ENCODE data around the gene SRD5A1.

The SRD5A1 gene

DNA sequence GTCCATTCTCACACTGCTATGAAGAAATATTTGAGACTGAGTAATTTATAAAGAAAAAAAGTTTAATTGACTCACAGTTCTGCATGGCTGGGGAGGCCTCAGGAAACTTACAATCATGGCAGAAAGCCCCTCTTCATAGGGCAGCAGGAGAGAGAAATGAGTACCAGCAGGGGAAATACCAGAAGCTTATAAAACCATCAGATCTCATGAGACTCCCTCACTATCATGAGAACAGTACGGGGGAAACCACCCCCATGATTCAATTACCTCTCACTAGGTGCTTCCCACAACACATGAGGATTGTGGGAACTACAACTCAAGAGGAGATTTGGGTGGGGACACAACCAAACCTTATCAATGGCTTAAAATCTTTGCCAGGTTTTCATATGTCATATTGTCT lies 59.7 kb downstream of the SRD5A1 start:
- DNase-seq: no peak

DNA sequence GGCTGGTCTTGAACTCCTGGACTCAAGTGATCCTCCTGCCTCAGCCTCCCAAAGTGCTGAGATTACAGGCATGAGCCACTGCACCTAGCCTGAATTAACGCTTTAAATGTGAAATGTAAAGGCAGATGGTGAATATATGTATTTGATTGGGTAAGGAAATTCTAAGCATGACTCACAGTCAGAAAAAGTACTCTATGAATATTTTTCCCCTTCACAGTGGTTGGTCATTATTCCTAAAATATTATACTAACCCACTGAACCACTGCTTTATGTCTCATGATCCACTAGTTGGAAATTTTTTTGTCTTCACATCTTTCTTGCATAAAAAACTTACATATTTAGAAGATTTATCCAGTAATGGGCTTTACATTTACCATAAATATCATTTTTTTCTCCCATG lies 65.5 kb downstream of the SRD5A1 start:
- no peak for DNase-seq

DNA sequence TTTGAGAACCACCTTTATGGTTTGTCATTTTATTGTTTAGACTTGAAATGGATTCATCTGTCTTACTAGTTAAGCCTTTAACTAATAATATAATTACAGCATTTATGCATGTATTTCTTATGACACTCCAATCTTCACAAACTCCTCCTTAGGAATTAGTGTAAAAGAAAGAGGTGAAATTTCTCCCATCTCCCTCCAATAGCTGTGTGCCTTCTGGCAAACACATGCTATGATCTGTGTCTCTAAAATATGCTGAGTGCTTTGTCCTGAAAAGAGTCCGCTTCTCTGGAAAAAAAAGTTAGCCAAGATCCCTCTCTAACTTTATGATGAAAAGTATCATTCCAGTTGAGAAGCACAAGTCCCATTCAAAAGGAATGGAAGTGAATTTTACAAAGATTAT lies 66.1 kb downstream of the SRD5A1 start:
- no peak for DNase-seq

DNA sequence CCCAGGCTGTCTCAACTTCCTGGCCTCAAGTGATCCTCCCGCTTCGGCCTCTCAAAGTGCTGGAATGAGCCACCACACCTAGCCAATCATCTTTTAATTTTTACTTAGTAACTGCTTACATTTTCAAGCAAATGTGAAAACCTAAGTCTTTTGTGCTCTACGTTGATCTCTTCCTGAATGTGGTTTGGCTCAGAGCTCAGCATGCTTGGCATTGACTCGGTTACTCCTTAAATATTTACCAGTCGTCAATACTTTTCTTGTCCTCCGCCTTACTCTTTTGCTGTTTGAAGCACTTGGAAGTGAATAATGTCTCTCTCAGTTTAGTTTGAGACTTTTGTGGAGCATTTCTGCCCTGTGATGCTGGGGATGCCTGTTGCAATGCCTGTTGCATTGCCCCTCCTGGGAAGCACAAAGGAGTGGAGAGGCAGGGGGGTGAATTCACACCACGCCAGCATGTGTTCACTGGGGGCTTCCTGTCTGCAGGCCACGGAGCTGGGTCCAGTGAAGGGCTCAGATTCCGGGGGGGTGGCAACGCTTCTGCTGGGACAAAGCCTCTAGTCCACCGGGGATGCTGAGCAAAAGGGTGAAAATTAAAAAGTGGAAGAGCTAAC lies 66.9 kb downstream of the SRD5A1 start:
- DNase-seq: no peak

DNA sequence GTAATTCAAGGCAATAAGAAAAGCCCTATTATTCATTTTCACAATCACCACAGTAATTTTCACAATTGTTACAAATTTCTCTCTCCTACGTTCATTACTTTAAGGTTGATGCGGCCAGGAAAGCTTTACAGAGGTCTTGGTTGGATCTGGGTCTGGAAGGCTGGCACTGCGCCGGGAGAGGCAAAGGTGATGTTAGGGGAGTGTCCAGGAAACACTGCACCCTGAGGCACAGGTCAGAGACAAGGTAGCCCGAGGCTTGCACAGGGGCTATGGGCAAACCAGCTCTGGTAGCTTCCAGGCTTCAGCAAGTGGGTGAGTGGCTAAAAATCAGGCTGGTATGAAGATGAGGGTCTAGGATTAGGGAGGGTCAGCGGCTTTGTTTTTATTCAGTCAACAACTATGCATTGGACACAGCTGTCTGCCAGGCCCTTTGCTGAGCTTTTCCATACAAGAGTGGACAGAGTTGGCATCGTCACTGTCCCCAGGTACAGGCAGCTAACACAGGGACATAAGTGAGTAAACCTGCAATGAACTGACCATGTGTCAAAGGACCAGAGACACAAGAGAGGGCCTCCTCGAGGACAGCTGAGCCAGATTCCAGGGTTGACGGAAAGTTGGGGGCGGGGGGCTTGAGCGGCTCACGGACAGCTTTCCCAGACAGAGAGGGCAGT lies 67.6 kb downstream of the SRD5A1 start:
- no peak for DNase-seq

DNA sequence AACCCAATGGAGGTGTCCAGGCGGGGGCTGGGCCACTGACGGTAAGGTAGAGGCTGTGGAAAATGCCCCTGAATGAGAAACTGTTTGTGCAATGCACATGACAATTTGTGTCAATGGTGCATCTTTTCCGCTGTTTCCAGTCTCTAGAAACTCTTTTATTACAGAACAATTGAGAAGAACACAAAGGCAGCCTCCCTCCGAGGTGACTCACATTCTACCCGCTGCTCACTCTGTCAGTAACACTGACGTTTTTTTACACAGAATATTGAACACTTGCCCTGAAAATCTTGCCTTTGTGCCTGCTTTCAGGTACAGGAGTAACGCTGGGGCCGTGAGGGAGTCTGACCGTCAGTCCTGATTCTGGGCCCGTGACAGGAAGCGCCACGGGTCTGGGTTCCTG lies 68.3 kb downstream of the SRD5A1 start:
- no peak for DNase-seq

DNA sequence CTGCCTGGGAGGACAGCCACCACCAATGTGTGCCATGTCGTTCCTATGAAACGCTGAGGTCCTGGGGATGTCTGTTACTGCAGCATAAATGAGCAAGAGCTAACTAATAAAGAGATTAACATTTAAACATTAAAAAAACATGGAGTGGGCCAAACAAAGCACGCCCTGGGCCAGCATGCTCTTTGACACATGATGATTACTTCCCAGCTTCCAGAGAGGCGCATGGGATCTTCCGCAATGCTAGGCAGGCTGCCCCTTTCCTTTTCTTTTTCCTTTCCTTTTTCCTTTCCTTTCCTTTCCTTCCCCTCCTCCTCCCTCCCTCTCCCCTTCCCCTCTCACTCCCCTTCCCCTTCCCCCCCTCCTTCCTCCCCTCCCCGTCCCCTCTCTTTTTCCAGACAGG lies 69.4 kb downstream of the SRD5A1 start:
- DNase-seq: no peak

DNA sequence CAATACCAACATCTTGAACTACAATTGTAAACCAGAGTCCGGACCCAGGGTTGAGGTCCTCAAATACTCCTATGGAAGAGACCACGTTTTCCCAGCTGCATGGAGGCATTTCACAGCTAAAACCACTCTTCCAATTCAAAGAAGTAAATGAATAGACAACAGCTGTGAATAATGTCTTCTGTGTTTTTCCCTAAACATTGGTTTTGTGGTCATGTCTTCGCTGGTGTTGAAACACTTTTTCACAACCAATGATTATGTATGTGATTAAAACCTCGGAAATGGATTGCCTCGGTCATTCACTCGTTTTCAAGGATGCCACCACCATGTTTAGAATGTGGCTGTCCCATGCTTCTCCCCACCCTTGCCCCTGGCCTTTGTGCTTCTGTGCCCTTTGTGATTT lies 70.6 kb downstream of the SRD5A1 start:
- DNase-seq: peak; percentile 73

DNA sequence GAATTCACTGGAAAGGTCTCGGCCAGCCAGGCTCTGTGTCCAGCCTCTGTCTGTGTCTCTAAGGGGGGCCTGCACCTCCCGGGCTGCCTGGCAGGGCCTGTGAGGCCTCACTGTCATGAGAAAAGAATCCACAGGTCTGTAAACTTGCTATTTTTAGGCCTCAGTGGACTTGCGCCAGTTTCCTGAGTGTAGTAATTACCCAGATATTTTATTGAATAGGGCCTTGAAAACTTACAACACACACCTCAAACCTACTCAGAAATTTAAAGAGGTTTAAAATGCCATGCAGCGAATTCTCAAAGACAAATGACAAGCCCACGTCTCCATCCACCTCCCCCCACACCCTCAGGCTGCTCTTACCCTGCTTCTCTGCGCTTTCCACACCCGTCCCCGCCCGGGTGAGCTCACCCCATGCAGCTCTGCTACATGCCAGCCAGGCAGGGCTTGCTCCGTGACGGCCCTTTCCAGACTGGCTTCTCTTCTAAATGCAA lies 71.2 kb downstream of the SRD5A1 start:
- peak; percentile 92 for DNase-seq

DNA sequence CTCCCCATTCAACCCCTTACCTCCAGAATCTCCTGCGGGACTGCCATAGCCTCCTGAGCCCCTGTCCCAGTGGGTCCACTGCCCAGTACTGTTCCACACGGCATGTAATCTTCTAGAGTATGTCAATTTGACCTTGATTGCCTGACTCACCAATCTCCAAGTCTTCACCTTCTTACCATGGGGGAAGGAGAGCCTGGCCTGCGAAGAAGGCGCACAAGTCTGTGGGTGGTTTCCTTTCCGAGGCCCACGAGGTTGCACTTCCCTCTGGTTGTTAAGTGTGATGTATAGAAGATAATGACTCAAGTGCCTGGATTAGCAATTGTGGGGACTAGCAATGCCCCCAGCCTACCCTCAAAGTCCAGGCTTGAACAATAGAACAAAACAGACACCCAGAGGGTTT lies 71.8 kb downstream of the SRD5A1 start:
- DNase-seq: no peak

DNA sequence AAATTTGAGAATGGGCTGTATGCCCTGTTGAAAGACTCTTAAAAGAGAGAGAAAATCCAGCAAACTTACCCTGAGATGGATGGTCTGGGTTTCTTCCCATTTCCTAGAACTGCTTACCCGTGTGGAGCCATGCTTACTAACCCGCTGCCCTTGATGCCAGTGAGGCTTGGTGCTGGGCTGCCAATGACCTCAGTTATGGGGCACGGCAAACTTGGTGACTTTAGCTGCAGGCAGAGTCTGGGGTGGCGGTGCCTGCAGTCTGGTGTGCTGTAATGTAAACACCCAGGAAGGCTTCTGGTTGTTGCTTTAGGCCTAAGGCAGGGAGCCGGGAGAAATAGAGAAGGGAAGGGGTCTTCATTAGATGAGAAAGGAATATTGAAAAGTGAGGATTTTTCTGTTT lies 72.7 kb downstream of the SRD5A1 start:
- DNase-seq: no peak

DNA sequence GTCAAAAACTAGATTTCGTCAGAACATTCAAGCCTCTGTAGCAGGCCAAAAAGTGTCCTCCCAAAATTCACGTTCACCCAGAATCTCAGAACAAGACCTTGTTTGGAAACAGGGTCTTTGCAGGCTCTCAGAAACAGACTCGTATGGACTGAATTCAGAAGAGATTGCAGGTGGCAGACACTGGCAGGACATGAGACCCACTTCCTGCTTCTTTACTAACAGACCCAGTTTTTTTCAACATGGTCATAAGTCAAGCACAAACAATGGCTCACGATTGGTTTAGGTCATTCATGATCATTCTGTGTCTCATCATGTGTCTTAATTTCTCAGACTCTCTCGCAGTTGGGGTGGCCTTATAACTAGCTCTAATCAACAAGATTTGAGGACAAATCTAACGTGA lies 74.6 kb downstream of the SRD5A1 start:
- DNase-seq: no peak

DNA sequence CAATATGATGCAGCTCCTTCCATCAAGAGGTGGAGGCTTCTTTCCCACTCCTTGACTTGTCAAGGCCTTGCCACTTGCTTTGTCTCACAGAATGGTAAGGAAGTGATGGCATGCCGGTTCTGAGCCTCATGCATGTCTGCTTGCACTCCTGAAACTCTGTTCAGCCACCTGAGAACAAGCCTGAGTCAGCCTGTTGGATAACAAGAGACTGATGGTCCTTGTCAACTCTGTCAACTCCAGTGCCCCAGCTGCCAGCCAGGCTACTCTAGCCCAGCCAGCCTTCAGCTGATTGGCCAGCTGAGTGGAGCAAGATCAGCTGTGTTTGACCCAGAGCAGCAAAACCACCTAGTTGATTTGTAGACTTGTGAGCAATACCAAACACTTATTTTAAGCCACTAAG lies 75.6 kb downstream of the SRD5A1 start:
- DNase-seq: no peak

DNA sequence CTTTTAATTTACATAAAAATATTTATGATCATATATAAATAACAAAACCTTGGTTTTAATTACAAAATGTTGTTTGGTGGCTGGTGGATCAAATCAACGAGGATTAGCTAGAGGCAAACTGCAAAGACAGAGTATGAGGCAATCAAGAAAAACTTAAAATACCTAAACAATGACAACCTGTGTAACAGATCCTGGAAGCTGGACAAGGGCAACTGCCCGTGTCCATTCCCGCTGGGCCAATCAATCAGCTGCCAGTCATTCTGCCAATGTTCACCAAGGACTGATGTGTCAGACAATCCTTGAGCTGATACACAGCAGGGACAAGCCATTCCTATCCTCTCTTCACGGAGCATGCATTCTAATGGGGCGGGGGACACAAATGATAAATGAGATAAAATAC lies 76.8 kb downstream of the SRD5A1 start:
- DNase-seq: no peak

DNA sequence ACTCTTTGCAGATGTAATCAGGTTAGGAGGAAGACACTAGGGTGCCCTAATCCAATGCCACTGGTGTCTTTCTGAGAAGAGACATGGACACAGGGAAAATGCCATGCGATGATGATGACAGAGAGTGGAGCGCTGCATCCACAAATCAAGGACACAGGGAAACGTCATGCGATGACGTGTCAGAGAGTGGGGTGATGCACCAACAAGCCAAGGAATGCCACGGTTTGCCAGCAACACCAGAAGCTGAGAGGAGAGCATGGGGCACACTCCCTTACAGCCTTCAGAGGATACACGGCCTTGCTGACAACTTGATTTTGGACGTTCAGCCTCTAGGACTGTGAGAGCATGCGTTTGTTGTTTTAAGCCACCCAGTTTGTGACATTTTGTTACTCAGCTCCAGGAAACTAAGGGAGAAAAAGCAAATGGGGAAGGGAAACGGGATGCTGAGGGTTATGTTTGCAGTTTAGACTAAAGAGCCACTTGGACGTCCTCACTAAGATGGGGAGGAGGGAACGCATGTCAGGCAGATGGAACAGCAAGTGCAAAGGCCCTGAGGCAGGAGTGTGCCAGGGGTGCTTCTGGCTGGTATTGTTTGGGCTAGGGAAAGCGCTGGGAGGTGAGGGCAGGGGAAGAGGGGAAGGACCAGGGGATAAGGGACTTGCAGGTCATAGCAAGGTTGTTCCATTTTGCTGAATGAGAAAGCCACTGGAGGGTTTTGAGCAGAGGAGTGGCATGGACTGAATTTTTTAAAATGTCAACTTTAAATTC lies 77.5 kb downstream of the SRD5A1 start:
- no peak for DNase-seq

DNA sequence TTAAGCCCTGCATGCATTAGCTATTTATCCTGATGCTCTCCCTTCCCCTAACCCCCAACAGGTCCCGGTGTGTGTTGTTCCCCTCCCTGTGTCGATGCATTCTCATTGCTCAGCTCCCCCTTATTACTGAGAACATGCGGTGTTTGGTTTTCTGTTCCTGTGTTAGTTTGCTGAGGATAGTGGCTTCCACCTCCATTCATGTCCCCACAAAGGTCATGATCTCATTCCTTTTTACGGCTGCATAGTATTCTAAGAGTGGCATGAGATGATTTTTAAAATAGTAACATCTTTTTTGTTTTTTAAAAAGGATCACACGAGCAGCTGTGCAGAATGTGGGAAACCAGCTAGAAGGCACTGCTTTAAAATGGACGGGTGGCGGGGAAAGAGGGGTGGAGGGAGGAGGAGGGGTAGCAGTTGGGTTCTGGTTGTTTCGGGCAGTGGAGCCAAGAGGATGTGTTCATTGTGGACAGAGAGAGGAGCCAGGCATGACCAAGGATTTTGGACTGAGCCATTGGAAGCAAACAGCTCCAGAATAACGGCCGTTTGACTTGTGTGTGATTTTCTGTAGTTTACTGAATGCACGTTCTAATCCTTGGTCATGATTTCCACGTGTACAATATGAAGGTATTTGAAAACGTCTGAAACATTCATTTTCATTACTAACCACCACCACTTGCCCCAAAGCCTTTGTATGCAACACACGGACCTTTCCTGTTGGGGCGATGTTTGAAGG lies 78.3 kb downstream of the SRD5A1 start:
- DNase-seq: no peak

DNA sequence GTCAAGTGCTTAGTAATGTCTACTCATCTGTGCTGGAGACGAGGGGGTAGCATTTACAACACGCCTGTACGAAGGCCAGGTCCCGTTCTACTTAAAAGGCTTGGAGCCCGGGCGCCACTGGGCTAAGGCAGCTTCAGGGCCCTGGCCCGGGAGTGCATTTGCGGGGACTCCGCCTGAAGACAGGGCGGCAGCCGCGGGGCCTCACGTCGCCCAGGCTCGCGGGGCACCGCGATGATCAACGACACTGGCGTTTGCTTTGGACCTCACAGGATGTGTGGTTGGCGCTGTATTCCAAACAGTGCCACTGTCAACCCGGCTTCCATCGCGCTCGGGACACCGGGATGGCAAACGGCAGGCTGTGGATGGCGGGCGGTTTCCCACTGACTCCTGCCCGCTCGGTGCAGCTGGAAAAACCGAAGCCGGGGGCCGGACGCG lies 78.9 kb downstream of the SRD5A1 start:
- DNase-seq: peak; percentile 76

DNA sequence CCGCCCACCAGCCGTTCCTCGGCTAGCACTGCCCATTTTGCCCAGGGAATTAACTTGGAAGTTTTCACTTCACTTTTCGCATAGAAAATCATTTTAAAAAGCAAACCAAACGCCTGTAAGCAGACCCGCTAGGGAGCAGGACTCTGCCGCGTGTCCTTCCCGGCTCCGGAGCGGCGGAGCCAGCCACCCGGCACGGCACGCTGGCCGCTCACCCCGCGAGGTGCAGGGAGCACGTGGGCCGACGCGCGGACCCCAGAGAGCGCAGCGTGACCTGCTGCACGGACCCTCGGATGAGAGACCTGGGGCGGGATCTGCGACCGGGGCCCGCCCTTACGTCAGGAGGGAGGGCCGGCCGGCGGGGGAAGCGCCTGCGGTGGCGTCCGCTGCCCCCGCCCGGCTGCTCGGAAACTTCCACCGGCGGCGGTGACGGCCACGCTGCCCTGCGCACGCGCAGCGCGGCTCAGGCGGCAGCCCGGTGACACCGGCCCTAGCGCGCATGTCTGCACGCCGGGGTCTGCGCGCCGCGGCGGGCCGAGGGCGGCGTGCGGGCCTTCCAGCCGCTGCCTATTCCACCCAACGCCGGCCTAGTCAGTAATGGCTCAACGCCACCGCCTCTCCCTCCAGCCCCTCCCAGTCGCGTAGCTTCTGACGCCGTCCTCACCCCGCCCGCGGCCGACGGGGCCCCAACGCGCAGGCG lies 79.5 kb downstream of the SRD5A1 start:
- DNase-seq: peak; percentile 94

DNA sequence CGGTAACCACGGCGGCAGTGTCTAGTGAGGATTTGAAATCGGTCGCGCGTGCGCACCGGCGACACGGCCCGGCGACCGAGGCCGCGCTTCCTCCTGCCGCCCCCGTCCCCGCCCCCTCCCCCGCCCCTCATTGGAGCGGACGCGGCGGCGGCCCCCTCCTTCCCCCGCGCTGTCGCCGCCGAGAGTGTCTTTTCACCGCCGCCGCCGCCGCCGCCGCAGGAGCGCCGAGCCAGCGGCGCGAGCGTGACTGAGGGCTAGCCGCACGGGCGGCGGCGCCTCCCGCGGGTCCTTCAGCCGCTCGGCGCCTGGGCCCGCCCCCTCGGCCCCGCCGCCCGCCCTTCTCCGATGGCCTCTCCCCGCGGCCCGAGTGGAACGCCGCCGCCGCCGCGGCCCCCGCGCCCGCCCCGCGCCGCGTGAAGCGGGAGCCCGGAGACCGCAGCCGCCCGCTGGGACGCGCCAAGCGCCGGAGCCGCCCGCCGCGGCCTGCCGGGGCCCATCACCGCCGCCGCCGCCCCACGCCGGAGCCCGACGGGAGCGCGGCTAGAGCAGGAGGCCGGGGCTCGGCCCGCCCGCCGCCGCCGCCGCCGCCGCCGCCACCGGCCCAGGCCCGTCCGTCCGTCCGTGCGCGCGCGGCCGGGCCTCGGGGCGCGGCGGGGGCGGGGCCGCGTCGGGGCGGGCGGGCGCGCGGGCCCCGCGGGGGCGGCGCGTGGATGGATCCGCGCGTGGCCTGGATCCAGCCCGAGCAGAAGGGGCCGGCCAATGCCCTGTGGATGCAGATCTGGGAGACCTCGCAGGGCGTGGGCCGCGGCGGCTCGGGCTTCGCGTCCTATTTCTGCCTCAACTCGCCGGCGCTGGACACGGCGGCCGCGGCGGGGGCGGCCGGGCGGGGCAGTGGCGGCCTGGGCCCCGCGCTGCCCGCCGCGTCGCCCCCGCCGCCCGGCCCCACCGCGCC lies 80.3 kb downstream of the SRD5A1 start, which contains the start of gene TENT4A:
TENT4A (plus strand) TSS at position 159 of the 952 bp plus-strand sequence; CDS start at position 711, 552 bp downstream.
- no peak for DNase-seq

DNA sequence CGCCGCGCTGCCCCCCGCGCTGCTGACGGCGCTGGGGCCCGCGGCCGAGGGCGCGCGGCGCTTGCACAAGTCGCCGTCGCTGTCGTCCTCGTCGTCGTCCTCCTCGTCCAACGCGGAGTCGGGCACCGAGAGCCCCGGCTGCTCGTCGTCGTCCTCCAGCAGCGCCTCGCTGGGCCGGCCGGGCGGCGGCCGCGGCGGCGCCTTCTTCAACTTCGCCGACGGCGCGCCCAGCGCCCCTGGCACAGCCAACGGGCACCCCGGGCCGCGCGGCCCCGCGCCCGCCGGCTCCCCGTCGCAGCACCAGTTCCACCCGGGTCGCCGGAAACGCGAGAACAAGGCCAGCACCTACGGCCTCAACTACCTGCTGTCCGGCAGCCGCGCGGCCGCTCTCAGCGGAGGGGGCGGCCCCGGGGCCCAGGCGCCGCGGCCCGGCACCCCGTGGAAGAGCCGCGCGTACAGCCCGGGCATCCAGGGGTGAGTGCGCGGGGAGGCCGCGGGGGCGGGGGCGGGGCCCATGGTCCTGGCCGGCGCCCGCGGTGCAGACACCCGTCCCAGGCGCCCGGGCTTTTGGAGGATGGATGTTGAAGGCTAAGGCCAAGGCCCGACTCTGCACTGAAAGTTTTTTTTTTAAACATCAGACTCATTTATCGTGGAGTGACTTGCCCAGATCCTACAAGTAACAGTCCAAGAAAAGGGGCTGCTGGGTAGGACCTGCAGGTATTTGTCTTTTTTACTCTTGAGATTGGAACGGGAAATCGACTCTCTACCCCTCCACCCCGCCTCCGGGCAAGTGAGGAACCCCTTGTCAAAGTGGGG lies 81.2 kb downstream of the SRD5A1 start:
- DNase-seq: no peak

All from HCEC 1CT (cell line).